ENCODE data around the gene PIGZ.

Gene PIGZ

GRCh38 chr3:196985298-196985697 lies 16.7 kb upstream of the PIGZ start:
- Histone ChIP-seq H3K36me3 (ENCODE audit: insufficient read depth, low read length) (no peaks in the 10 kb centered on the region), H3K27me3 (ENCODE audit: insufficient read depth, low read length) (no peaks in the 10 kb centered on the region), H2AFZ (ENCODE audit: low read depth, low read length) (no peak overlapping the region), H3K4me3 (ENCODE audit: low read length) (no peak overlapping the region), H3K4me1 (ENCODE audit: insufficient read depth, low read length) (no peaks in the 10 kb centered on the region), H3K9me3 (ENCODE audit: low read length) (peaks cover 3% of the 10 kb centered on the region)

DNA sequence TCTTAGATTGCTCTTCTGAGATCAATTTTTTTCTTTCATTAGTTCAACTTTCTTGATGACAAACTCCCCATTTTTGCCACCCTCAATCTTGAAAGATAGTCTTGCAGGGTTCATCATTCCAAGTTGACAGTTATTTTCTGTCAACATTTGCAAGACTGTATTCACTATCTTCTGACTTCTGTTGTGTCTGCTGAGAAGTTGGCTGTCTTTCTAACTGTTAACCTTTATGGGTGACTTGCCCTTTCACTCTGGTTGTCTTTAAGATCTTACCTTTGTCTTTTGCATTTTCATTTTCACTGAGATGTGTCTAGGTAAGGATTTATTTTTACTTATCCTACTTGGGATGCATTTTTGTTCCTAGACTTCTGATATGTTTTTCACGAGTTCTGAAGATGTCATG lies 14.6 kb upstream of the PIGZ start:
- Histone ChIP-seq H3K36me3 (ENCODE audit: insufficient read depth, low read length) (no peaks in the 10 kb centered on the region), H3K4me1 (ENCODE audit: insufficient read depth, low read length) (no peaks in the 10 kb centered on the region), H3K27me3 (ENCODE audit: insufficient read depth, low read length) (no peaks in the 10 kb centered on the region), H3K9me3 (ENCODE audit: low read length) (peaks cover 3% of the 10 kb centered on the region), H2AFZ (ENCODE audit: low read depth, low read length) (no peak overlapping the region), H3K4me3 (ENCODE audit: low read length) (no peak overlapping the region)

GRCh38 chr3:196981657-196982056 lies 13.0 kb upstream of the PIGZ start:
- H3K4me3 ChIP-seq (ENCODE audit: low read length): no peak overlapping the region
- H3K27me3 ChIP-seq (ENCODE audit: insufficient read depth, low read length): no peaks in the 10 kb centered on the region
- H2AFZ ChIP-seq (ENCODE audit: low read depth, low read length): no peak overlapping the region
- H3K36me3 ChIP-seq (ENCODE audit: insufficient read depth, low read length): no peaks in the 10 kb centered on the region
- peaks cover 3% of the 10 kb centered on the region for H3K9me3 ChIP-seq (ENCODE audit: low read length)
- no peaks in the 10 kb centered on the region for H3K4me1 ChIP-seq (ENCODE audit: insufficient read depth, low read length)

DNA sequence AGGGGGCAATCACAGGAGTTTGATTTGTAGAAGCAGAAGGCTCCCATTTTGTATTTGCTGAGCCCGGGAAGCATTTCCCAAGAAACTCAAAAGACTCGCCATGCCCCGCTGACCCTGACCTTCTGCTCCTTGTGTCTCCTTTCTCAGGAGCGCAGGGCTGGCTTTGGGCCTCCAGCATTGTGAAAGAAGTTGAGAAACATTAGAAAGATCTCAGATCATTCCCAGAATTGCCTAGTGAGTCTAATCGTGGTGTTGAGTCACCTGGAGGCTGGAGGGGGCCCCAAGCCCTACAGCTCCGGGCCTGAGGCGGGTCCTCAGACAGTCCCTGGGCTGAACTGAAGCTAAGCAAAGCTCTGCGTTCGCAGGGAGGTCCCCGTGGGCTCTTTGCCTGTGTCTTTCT lies 10.9 kb upstream of the PIGZ start:
- H3K27me3 ChIP-seq (ENCODE audit: insufficient read depth, low read length): no peaks in the 10 kb centered on the region
- no peaks in the 10 kb centered on the region for H3K4me1 ChIP-seq (ENCODE audit: insufficient read depth, low read length)
- H2AFZ ChIP-seq (ENCODE audit: low read depth, low read length): no peak overlapping the region
- no peaks in the 10 kb centered on the region for H3K36me3 ChIP-seq (ENCODE audit: insufficient read depth, low read length)
- H3K9me3 ChIP-seq (ENCODE audit: low read length): peaks cover 3% of the 10 kb centered on the region
- H3K4me3 ChIP-seq (ENCODE audit: low read length): no peak overlapping the region

GRCh38 chr3:196976941-196977340 lies 8.3 kb upstream of the PIGZ start:
- Histone ChIP-seq H3K36me3 (ENCODE audit: insufficient read depth, low read length) (no peaks in the 10 kb centered on the region), H3K4me3 (ENCODE audit: low read length) (no peak overlapping the region), H3K27me3 (ENCODE audit: insufficient read depth, low read length) (no peaks in the 10 kb centered on the region), H2AFZ (ENCODE audit: low read depth, low read length) (no peak overlapping the region), H3K9me3 (ENCODE audit: low read length) (peaks cover 3% of the 10 kb centered on the region), H3K4me1 (ENCODE audit: insufficient read depth, low read length) (no peaks in the 10 kb centered on the region)

GRCh38 chr3:196975349-196975748 lies 6.7 kb upstream of the PIGZ start:
- H3K4me3 ChIP-seq (ENCODE audit: low read length): no peak overlapping the region
- peaks cover 4% of the 10 kb centered on the region for H3K27me3 ChIP-seq (ENCODE audit: insufficient read depth, low read length)
- H3K9me3 ChIP-seq (ENCODE audit: low read length): peaks cover 4% of the 10 kb centered on the region
- no peak overlapping the region for H2AFZ ChIP-seq (ENCODE audit: low read depth, low read length)
- H3K36me3 ChIP-seq (ENCODE audit: insufficient read depth, low read length): no peaks in the 10 kb centered on the region
- H3K4me1 ChIP-seq (ENCODE audit: insufficient read depth, low read length): no peaks in the 10 kb centered on the region

DNA sequence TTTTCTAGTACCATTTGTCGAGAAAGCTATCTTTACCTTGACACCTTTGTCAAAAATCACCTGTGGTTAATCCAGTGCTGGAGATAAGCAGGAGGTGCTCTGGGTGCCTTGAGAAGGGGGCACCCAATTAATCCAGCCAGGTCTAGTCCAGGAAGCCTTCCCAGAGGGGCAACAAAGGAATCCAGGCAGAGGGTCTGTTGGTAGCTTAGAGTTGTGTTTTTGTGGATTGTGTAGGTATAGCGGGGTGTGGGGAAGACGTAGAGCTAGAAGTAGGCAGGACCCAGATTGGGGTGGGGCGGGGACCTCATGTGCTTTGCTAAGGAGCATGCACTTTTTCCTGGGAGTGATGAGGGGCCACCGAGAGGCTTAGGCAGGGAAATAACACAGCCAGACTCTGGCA lies 6.0 kb upstream of the PIGZ start:
- H3K4me1 ChIP-seq (ENCODE audit: insufficient read depth, low read length): no peaks in the 10 kb centered on the region
- peaks cover 7% of the 10 kb centered on the region for H3K27me3 ChIP-seq (ENCODE audit: insufficient read depth, low read length)
- H3K9me3 ChIP-seq (ENCODE audit: low read length): peaks cover 4% of the 10 kb centered on the region
- no peak overlapping the region for H3K4me3 ChIP-seq (ENCODE audit: low read length)
- no peak overlapping the region for H2AFZ ChIP-seq (ENCODE audit: low read depth, low read length)
- no peaks in the 10 kb centered on the region for H3K36me3 ChIP-seq (ENCODE audit: insufficient read depth, low read length)

GRCh38 chr3:196971094-196971698 lies 2.6 kb upstream of the PIGZ start:
- Histone ChIP-seq H3K4me1 (ENCODE audit: insufficient read depth, low read length) (peaks cover 11% of the 10 kb centered on the region), H3K4me3 (ENCODE audit: low read length) (no peak overlapping the region), H3K9me3 (ENCODE audit: low read length) (peaks cover 10% of the 10 kb centered on the region), H2AFZ (ENCODE audit: low read depth, low read length) (no peak overlapping the region), H3K36me3 (ENCODE audit: insufficient read depth, low read length) (no peaks in the 10 kb centered on the region), H3K27me3 (ENCODE audit: insufficient read depth, low read length) (peaks cover 9% of the 10 kb centered on the region)

- H2AFZ ChIP-seq (ENCODE audit: low read depth, low read length): no peak overlapping the region
- H3K27me3 ChIP-seq (ENCODE audit: insufficient read depth, low read length): peaks cover 9% of the 10 kb centered on the region
- no peak overlapping the region for H3K4me3 ChIP-seq (ENCODE audit: low read length)
- peaks cover 15% of the 10 kb centered on the region for H3K9me3 ChIP-seq (ENCODE audit: low read length)
- H3K4me1 ChIP-seq (ENCODE audit: insufficient read depth, low read length): peaks cover 11% of the 10 kb centered on the region
- H3K36me3 ChIP-seq (ENCODE audit: insufficient read depth, low read length): no peaks in the 10 kb centered on the region
These were observed 2.0 kb upstream of the PIGZ start for GRCh38 chr3:196970547-196971093.

- peak overlapping the region; percentile 51 for H3K4me3 ChIP-seq (ENCODE audit: low read length)
- H2AFZ ChIP-seq (ENCODE audit: low read depth, low read length): peak overlapping the region; percentile 99
- H3K36me3 ChIP-seq (ENCODE audit: insufficient read depth, low read length): no peaks in the 10 kb centered on the region
- peaks cover 17% of the 10 kb centered on the region for H3K9me3 ChIP-seq (ENCODE audit: low read length)
- peaks cover 9% of the 10 kb centered on the region for H3K27me3 ChIP-seq (ENCODE audit: insufficient read depth, low read length)
- H3K4me1 ChIP-seq (ENCODE audit: insufficient read depth, low read length): peaks cover 11% of the 10 kb centered on the region
These were observed 1.3 kb upstream of the PIGZ start for GRCh38 chr3:196969660-196970546.

GRCh38 chr3:196969134-196969659 lies 564 bp upstream of the PIGZ start:
- H3K36me3 ChIP-seq (ENCODE audit: insufficient read depth, low read length): no peaks in the 10 kb centered on the region
- peak overlapping the region; percentile 99 for H2AFZ ChIP-seq (ENCODE audit: low read depth, low read length)
- H3K4me1 ChIP-seq (ENCODE audit: insufficient read depth, low read length): peaks cover 11% of the 10 kb centered on the region
- H3K27me3 ChIP-seq (ENCODE audit: insufficient read depth, low read length): peaks cover 9% of the 10 kb centered on the region
- H3K9me3 ChIP-seq (ENCODE audit: low read length): peaks cover 17% of the 10 kb centered on the region
- H3K4me3 ChIP-seq (ENCODE audit: low read length): peak overlapping the region; percentile 51

GRCh38 chr3:196967412-196968232 lies 1.0 kb downstream of the PIGZ start:
- Histone ChIP-seq H3K27me3 (ENCODE audit: insufficient read depth, low read length) (peaks cover 9% of the 10 kb centered on the region), H3K9me3 (ENCODE audit: low read length) (peaks cover 17% of the 10 kb centered on the region), H3K4me3 (ENCODE audit: low read length) (peak overlapping the region; percentile 51), H2AFZ (ENCODE audit: low read depth, low read length) (peak overlapping the region; percentile 99), H3K4me1 (ENCODE audit: insufficient read depth, low read length) (peaks cover 11% of the 10 kb centered on the region), H3K36me3 (ENCODE audit: insufficient read depth, low read length) (no peaks in the 10 kb centered on the region)
